ENCODE results near the gene BTNL8. TPM values are rescaled to one million over a fixed set of nuclear protein-coding genes. Genes with fewer than 3 reads are reported as not detected.

Gene BTNL8
- total RNA-seq, 1 donor from 2014 or later: not detected

GRCh38 chr5:180914646-180915045 is 15.7 kb downstream of the BTNL8 start:
- no peak for ATAC-seq (ENCODE audit: low read depth)
- DNase-seq: no peak
- TF ChIP-seq CTCF (IDR thresholded peaks at IDR 0.05): no peak
- Mint-ChIP-seq H3K4me3 (no peak overlapping the region), H3K9me3 (no peaks in the 10 kb centered on the region), H3K36me3 (ENCODE audit: low read depth) (no peaks in the 10 kb centered on the region), H3K27ac (no peak overlapping the region), H3K27me3 (peaks cover 29% of the 10 kb centered on the region), H3K4me1 (no peaks in the 10 kb centered on the region)
- POLR2A ChIA-PET: no interaction called here
- CTCF ChIA-PET: no interaction called here
- intact Hi-C loops (cut with micrococcal nuclease): no loop called here

- Mint-ChIP-seq H3K4me1 (no peaks in the 10 kb centered on the region), H3K27me3 (peaks cover 26% of the 10 kb centered on the region), H3K4me3 (no peak overlapping the region), H3K9me3 (no peaks in the 10 kb centered on the region), H3K27ac (no peak overlapping the region), H3K36me3 (ENCODE audit: low read depth) (no peaks in the 10 kb centered on the region)
- intact Hi-C loops (cut with micrococcal nuclease): no loop called here
- CTCF ChIA-PET: no interaction called here
- DNase-seq (no peak), ATAC-seq (ENCODE audit: low read depth) (no peak)
- no peak for TF ChIP-seq CTCF (IDR thresholded peaks at IDR 0.05)
- POLR2A ChIA-PET: no interaction called here
Observed at GRCh38 chr5:180915924-180916323, 17.0 kb downstream of the BTNL8 start.

GRCh38 chr5:180918380-180918779 is 19.4 kb downstream of the BTNL8 start:
- no peak for TF ChIP-seq CTCF (IDR thresholded peaks at IDR 0.05)
- peaks cover 10% of the 10 kb centered on the region for H3K9me3 Mint-ChIP-seq
- peaks cover 4% of the 10 kb centered on the region for H3K36me3 Mint-ChIP-seq (ENCODE audit: low read depth)
- no peaks in the 10 kb centered on the region for H3K4me1 Mint-ChIP-seq
- ATAC-seq (ENCODE audit: low read depth): no peak
- no peak for DNase-seq
- intact Hi-C loops (cut with micrococcal nuclease): no loop called here
- ChIA-PET CTCF (no interaction called here), POLR2A (no interaction called here)
- H3K27me3 Mint-ChIP-seq: peaks cover 9% of the 10 kb centered on the region
- no peak overlapping the region for H3K4me3 Mint-ChIP-seq
- H3K27ac Mint-ChIP-seq: no peak overlapping the region

GRCh38 chr5:180920710-180921109 is 21.8 kb downstream of the BTNL8 start:
- ChIA-PET CTCF (no interaction called here), POLR2A (no interaction called here)
- DNase-seq: no peak
- H3K4me3 Mint-ChIP-seq: no peak overlapping the region
- ATAC-seq (ENCODE audit: low read depth): no peak
- peaks cover 22% of the 10 kb centered on the region for H3K9me3 Mint-ChIP-seq
- no peak for TF ChIP-seq CTCF (IDR thresholded peaks at IDR 0.05)
- no peaks in the 10 kb centered on the region for H3K4me1 Mint-ChIP-seq
- H3K27ac Mint-ChIP-seq: no peak overlapping the region
- H3K36me3 Mint-ChIP-seq (ENCODE audit: low read depth): peaks cover 4% of the 10 kb centered on the region
- H3K27me3 Mint-ChIP-seq: peaks cover 16% of the 10 kb centered on the region
- intact Hi-C loops (cut with micrococcal nuclease): no loop called here

DNA sequence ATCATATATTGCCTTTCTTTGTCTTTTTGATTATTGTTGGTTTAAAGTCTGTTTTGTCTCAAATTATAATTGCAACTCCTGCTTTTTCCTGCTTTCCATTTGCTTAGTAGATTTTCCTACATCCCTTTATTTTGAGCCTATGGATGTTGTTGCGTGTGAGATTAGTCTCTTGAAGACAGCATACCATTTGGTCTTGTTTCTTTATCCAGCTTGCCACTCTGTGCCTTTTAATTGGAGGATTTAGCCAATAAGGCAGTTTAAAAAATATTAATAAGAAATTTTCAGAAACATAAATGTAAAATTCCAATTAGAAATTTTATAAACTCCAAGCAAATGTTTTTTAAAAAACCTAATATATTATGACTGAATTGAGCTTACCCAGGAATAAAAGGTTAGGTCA is 24.0 kb downstream of the BTNL8 start:
- DNase-seq (no peak), ATAC-seq (ENCODE audit: low read depth) (no peak)
- ChIA-PET POLR2A (no interaction called here), CTCF (no interaction called here)
- Mint-ChIP-seq H3K4me1 (no peaks in the 10 kb centered on the region), H3K27ac (no peak overlapping the region), H3K9me3 (peaks cover 24% of the 10 kb centered on the region), H3K27me3 (peaks cover 30% of the 10 kb centered on the region), H3K36me3 (ENCODE audit: low read depth) (peaks cover 4% of the 10 kb centered on the region), H3K4me3 (no peak overlapping the region)
- TF ChIP-seq CTCF (IDR thresholded peaks at IDR 0.05): no peak
- intact Hi-C loops (cut with micrococcal nuclease): no loop called here

All from activated B cell treated with CpG ODN at 0.5 μM for 24 hours (primary cell).